K562 (cell line): ENCODE measurements around the gene CCDC32. TPM values are rescaled to one million over a fixed set of nuclear protein-coding genes. Genes with fewer than 3 reads are reported as not detected.
A peak's percentile ranks its signal among the peaks of the same experiment; 100 is the strongest.

ENCODE experiments used
- BDP1 ChIP-seq: IDR thresholded peaks from 3 replicates; pipeline ENCODE4 v1.6.1; 2011; ENCODE audit not compliant: insufficient read length, insufficient read depth
- CBFB ChIP-seq: sonication (generic); formaldehyde crosslinking; IDR thresholded peaks from 2 replicates; pipeline ENCODE4 v1.4.0; 2020; ENCODE audit warnings: mild to moderate bottlenecking, missing genetic modification reagents
- CBX3 ChIP-seq, 2 experiments: IDR thresholded peaks; 1 replicate in 1 of 2; 2 replicates in 1 of 2; pipeline ENCODE4 v1.6.1; 2012; ENCODE audit warnings: inconsistent platforms in 2 of 2, low read length in 2 of 2, borderline replicate concordance in 1 of 2, control low read depth in 1 of 2
- E2F3 ChIP-seq: fragments of 250-450 bp; sonication (Bioruptor Pico); IDR thresholded peaks from 2 replicates; pipeline ENCODE4 v1.4.0; 2020; ENCODE audit warnings: mild to moderate bottlenecking
- ESRRA ChIP-seq: fragments of 450-650 bp; IDR thresholded peaks from 2 replicates; pipeline ENCODE4 v1.6.1; 2014; ENCODE audit warnings: low read depth, mild to moderate bottlenecking, moderate library complexity, borderline replicate concordance
- HDGF ChIP-seq: fragments of 450-650 bp; IDR thresholded peaks from 2 replicates; pipeline ENCODE4 v1.6.1; 2016
- HMG20A ChIP-seq: fragments of 450-650 bp; formaldehyde crosslinking; conservative IDR thresholded peaks from 2 replicates; pipeline ENCODE4 v1.4.0; 2020; ENCODE audit warnings: mild to moderate bottlenecking, mixed read lengths
- HNRNPLL ChIP-seq: fragments of 200-400 bp; formaldehyde crosslinking; IDR thresholded peaks from 2 replicates; pipeline ENCODE4 v1.6.1; 2017; ENCODE audit warnings: low read length, low read depth, mild to moderate bottlenecking; ENCODE audit not compliant: poor library complexity, severe bottlenecking
- LARP7 ChIP-seq: fragments of 450-650 bp; IDR thresholded peaks from 2 replicates; pipeline ENCODE4 v1.6.1; 2016
- MYNN ChIP-seq, 2 experiments: sonication (generic); formaldehyde crosslinking in 1 of 2; IDR thresholded peaks; 2 replicates each; pipeline versions ENCODE4 v1.5.0 to v1.6.1; 2016 to 2020; ENCODE audit warnings: antibody characterized with exemption in 1 of 2, missing genetic modification reagents in 1 of 2
- NFXL1 ChIP-seq: fragments of 450-650 bp; formaldehyde crosslinking; IDR thresholded peaks from 2 replicates; pipeline ENCODE4 v1.4.0; 2021; ENCODE audit warnings: mild to moderate bottlenecking
- PHF21A ChIP-seq: fragments of 450-650 bp; IDR thresholded peaks from 2 replicates; pipeline ENCODE4 v1.6.1; 2017; ENCODE audit warnings: low read depth, borderline replicate concordance
- SREBF1 ChIP-seq: fragments of 150-350 bp; IDR thresholded peaks from 2 replicates; pipeline ENCODE4 v1.6.1; 2014; ENCODE audit warnings: antibody characterized with exemption, low read depth, low read length, borderline replicate concordance
- TBL1XR1 ChIP-seq, 2 experiments: IDR thresholded peaks; 2 replicates each; pipeline ENCODE4 v1.6.1; 2012; ENCODE audit warnings: improper control_type of control experiment in 2 of 2, low read length in 2 of 2, mild to moderate bottlenecking in 1 of 2
- ZNF124 ChIP-seq: sonication (generic); formaldehyde crosslinking; IDR thresholded peaks from 2 replicates; pipeline ENCODE4 v1.8.1; 2022; ENCODE audit warnings: missing genetic modification reagents
- ZNF274 ChIP-seq: IDR thresholded peaks from 2 replicates; pipeline ENCODE4 v1.6.1; 2011; ENCODE audit warnings: low read depth, mild to moderate bottlenecking, low read length, moderate library complexity, borderline replicate concordance
- ZNF444 ChIP-seq: fragments of 250-450 bp; sonication (Bioruptor Pico); IDR thresholded peaks from 2 replicates; pipeline ENCODE4 v1.4.0; 2020; ENCODE audit warnings: mild to moderate bottlenecking, moderate library complexity
- ZNF57 ChIP-seq: fragments of 450-650 bp; formaldehyde crosslinking; IDR thresholded peaks from 2 replicates; pipeline ENCODE4 v1.4.0; 2020; ENCODE audit warnings: mild to moderate bottlenecking, moderate library complexity
- ZNF699 ChIP-seq: fragments of 250-450 bp; sonication (Bioruptor Pico); IDR thresholded peaks from 2 replicates; pipeline ENCODE4 v1.8.0; 2021; ENCODE audit warnings: mild to moderate bottlenecking, moderate library complexity; ENCODE audit not compliant: insufficient replicate concordance
- ZSCAN32 ChIP-seq: fragments of 450-650 bp; formaldehyde crosslinking; IDR thresholded peaks from 2 replicates; pipeline ENCODE4 v1.4.0; 2020; ENCODE audit warnings: mild to moderate bottlenecking, moderate library complexity
- polyA plus RNA-seq, 8 experiments: library from polyadenylated mRNA; depleted of rRNA in 4 of 8; stranded (reverse) in 5 of 8; unstranded in 3 of 8; fragments of >200 nt; fragmentation: Nextera tagmentation in 2 of 8; fragmentation: Illumina TruSeq in 1 of 8; extraction: Ambion mirVana in 2 of 8; extraction: Trizol in 1 of 8; gene quantifications; 2 replicates each; pipeline versions ENCODE4 v1.2.1 to v1.2.3, GENCODE V29; 2011 to 2014; ENCODE audit warnings: inconsistent platforms in 1 of 8, missing spikeins in 1 of 8
- total RNA-seq, 7 experiments: library from RNA; depleted of rRNA in 6 of 7; stranded (reverse); fragments of >200 nt in 6 of 7; fragmentation: Illumina TruSeq in 2 of 7; extraction: Trizol in 2 of 7; gene quantifications; 2 replicates each; pipeline versions ENCODE4 v1.2.1 to v1.2.3, GENCODE V29; 2011 to 2021; ENCODE audit warnings: low replicate concordance in 1 of 7
- TF ChIP-seq, protein P1 (sequence below), 2 experiments: fragments of 450-650 bp in 1 of 2; IDR thresholded peaks; 2 replicates each; pipeline ENCODE4 v1.6.1; 2011 to 2017; ENCODE audit warnings: low read depth in 2 of 2, antibody characterized with exemption in 1 of 2, borderline replicate concordance in 1 of 2, low read length in 1 of 2, mild to moderate bottlenecking in 1 of 2, mixed read lengths in 1 of 2; ENCODE audit not compliant: control insufficient read depth in 1 of 2

CCDC32 gene
- total and polyA plus RNA-seq, 9 of the 15 experiments (the other 6 are each of a cell fraction or from before 2014, with no cell fraction given) = 22.2 to 94.8 (median 37.1) TPM

DNA sequence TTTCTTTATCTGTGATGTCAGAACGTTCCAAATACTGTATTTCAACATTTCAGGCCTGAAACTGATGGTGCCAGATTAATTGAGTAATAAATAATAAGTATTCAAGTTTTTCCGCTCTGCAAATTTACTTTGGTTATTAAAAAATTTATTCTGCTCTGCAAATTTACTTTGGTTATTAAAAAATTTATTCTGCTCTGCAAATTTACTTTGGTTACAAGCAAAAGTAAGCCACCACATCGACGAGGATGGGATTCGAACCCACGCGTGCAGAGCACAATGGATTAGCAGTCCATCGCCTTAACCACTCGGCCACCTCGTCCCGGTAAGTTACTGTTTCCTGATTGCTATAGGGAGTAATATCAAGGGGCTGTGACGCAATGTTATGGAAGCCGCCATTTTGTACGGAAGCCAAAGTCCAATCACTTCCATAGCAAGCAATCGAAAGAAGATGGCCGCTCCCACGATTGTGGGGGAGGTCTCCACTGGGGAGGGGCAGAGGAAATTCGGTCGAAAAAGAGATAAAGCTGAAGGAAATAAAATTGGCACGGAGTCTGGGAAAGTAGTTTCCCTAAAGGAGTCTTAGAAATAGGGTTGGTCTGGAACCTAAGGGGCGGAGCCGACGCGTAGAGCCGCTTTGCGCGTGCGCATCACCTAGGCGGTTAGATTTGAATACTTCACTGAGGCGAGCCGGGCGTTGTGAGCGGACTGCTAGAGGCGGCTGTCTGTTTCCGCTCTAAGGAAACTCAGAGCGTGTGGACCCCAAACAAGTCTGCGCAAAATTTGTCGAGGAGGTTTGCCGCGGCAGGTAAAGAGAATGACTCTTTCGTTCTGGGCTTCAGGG is 29.0 kb upstream of the CCDC32 start, which contains the start of gene KNL1 (continued):
- TF ChIP-seq ZNF124 (CRISPR knock-in tag) (no peak; the same call in 1 of the 2 replicates), HMG20A (CRISPR knock-in tag) (no peak), ZSCAN32 (CRISPR knock-in tag) (peak; percentile 74; the same call in 1 of the 2 replicates), MYNN (IDR thresholded peaks at IDR 0.05) (no peak), MYNN (CRISPR knock-in tag; IDR thresholded peaks at IDR 0.05) (no peak), ZNF444 (CRISPR knock-in tag) (no peak), PHF21A (no peak), TBL1XR1 (IDR thresholded peaks at IDR 0.05; ENCODE audit: low read length in 2 of 2) (peak in 1 of 2 experiments; percentile 96; a peak in 3 of 4 replicates), ZNF699 (no peak), CBFB (CRISPR knock-in tag) (no peak), LARP7 (no peak), CBX3 (IDR thresholded peaks at IDR 0.05; ENCODE audit: borderline replicate concordance in 1 of 2, low read length in 2 of 2) (peak in 1 of 2 experiments; percentile 67; a peak in 2 of 3 replicates), ESRRA (peak; percentile 42; the same call in 1 of the 2 replicates), NFXL1 (CRISPR knock-in tag) (no peak), HDGF (no peak), E2F3 (CRISPR knock-in tag) (no peak), ZNF57 (no peak), ZNF274 (no peak), HNRNPLL (no peak), SREBF1 (0 out of 2 replicates have a peak, but pooled peaks have one; percentile 53), BDP1 (peak; percentile 80)
- TF ChIP-seq, protein P1, sequence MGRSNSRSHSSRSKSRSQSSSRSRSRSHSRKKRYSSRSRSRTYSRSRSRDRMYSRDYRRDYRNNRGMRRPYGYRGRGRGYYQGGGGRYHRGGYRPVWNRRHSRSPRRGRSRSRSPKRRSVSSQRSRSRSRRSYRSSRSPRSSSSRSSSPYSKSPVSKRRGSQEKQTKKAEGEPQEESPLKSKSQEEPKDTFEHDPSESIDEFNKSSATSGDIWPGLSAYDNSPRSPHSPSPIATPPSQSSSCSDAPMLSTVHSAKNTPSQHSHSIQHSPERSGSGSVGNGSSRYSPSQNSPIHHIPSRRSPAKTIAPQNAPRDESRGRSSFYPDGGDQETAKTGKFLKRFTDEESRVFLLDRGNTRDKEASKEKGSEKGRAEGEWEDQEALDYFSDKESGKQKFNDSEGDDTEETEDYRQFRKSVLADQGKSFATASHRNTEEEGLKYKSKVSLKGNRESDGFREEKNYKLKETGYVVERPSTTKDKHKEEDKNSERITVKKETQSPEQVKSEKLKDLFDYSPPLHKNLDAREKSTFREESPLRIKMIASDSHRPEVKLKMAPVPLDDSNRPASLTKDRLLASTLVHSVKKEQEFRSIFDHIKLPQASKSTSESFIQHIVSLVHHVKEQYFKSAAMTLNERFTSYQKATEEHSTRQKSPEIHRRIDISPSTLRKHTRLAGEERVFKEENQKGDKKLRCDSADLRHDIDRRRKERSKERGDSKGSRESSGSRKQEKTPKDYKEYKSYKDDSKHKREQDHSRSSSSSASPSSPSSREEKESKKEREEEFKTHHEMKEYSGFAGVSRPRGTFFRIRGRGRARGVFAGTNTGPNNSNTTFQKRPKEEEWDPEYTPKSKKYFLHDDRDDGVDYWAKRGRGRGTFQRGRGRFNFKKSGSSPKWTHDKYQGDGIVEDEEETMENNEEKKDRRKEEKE (IDR thresholded peaks at IDR 0.05; ENCODE audit: borderline replicate concordance in 1 of 2, control insufficient read depth in 1 of 2, low read depth in 2 of 2, low read length in 1 of 2) = 0 out of 4 replicates have a peak, but pooled peaks of 1 of the 2 experiments have one; percentile 30
